HepG2 (cell line): ENCODE measurements around the gene PLA2G4D. TPM values are rescaled to one million over a fixed set of nuclear protein-coding genes. Genes with fewer than 3 reads are reported as not detected.

ENCODE experiments used
- ATAC-seq: fragments of 200-7000 bp; cut with Tn5 transposase; 3 replicates; pipeline ENCODE4 v1.9.1; 2020; ENCODE audit warnings: mild to moderate bottlenecking, moderate library complexity
- BruUV-seq: library from RNA; stranded (reverse); fragments of 400-500 nt; replicated peaks from 2 replicates; lab custom pipeline; 2021; lab: Mats Ljungman, UMichigan
- CTCF ChIA-PET: fragments of 300-600 bp; formaldehyde crosslinking; extraction: SDS; loops from one replicate; lab custom pipeline; 2021; ENCODE audit warnings: low total read pairs, inconsistent platforms, low intra/inter-chr PET ratio; lab: Yijun Ruan, JAX
- POLR2A ChIA-PET: fragments of 350-600 bp; sonication (Branson Sonifier 250); formaldehyde crosslinking; loops from one replicate; lab custom pipeline; 2020; ENCODE audit warnings: antibody characterized with exemption, inconsistent platforms; lab: Yijun Ruan, JAX
- DNase-seq: peaks from one replicate; pipeline ENCODE4 v3.0.0-alpha.2; 2015; ENCODE audit warnings: low spot score
- FAIRE-seq: peaks from 3 replicates; lab custom pipeline; 2011; peaks lifted over from hg19 to GRCh38; lab: Jason Lieb, UNC
- H2AFZ ChIP-seq: one replicate; pipeline ENCODE4 v1.6.1; 2011; ENCODE audit warnings: low read length, inconsistent platforms
- H3K27ac ChIP-seq: fragments of 300-600 bp; 3 replicates; pipeline ENCODE4 v1.8.0; 2011; ENCODE audit warnings: mixed run types, mild to moderate bottlenecking, mixed read lengths, low read length, inconsistent platforms; ENCODE audit not compliant: insufficient read depth; ENCODE audit errors: extremely low read length
- H3K27me3 ChIP-seq, 2 experiments: fragments of 200-600 bp in 1 of 2; 2 replicates in 1 of 2; 3 replicates in 1 of 2; pipeline versions ENCODE4 v1.6.0 to v1.8.0; 2011; ENCODE audit warnings: low read length in 2 of 2, mild to moderate bottlenecking in 2 of 2, moderate library complexity in 2 of 2, inconsistent platforms in 1 of 2; ENCODE audit not compliant: insufficient read depth in 2 of 2, control insufficient read depth in 1 of 2
- H3K36me3 ChIP-seq, 2 experiments: fragments of 200-600 bp in 1 of 2; replicated peaks in 1 of 2; 2 replicates in 1 of 2; 3 replicates in 1 of 2; pipeline versions ENCODE4 v1.5.1 to v1.8.0; 2011; ENCODE audit warnings: low read length in 2 of 2, inconsistent platforms in 1 of 2; ENCODE audit not compliant: insufficient read depth in 2 of 2, control insufficient read depth in 1 of 2
- H3K4me1 ChIP-seq: 2 replicates; pipeline ENCODE4 v1.5.1; 2012; ENCODE audit warnings: low read length, inconsistent platforms; ENCODE audit not compliant: insufficient read depth
- H3K4me2 ChIP-seq: 2 replicates; pipeline ENCODE4 v1.6.0; 2011; ENCODE audit warnings: low read depth, low read length, inconsistent platforms
- H3K4me3 ChIP-seq, 3 experiments: fragments of 200-600 bp in 1 of 3; sonication (generic), shearing (Covaris generic) in 1 of 3; replicated peaks in 1 of 3; 2 replicates each; pipeline ENCODE4 v1.5.1; 2011 to 2016; ENCODE audit warnings: low read length in 3 of 3, inconsistent platforms in 2 of 3, low read depth in 2 of 3, mild to moderate bottlenecking in 2 of 3, control low read depth in 1 of 3, mixed read lengths in 1 of 3; ENCODE audit not compliant: insufficient read depth in 1 of 3
- H3K79me2 ChIP-seq: one replicate; pipeline ENCODE4 v1.6.1; 2011; ENCODE audit warnings: low read length, inconsistent platforms; ENCODE audit not compliant: insufficient read depth
- H3K9ac ChIP-seq: 2 replicates; pipeline ENCODE4 v1.6.0; 2011; ENCODE audit warnings: mild to moderate bottlenecking, low read depth, low read length, inconsistent platforms; ENCODE audit not compliant: insufficient read depth
- H3K9me3 ChIP-seq: 2 replicates; pipeline ENCODE4 v1.5.1; 2012; ENCODE audit warnings: mild to moderate bottlenecking, low read length
- H4K20me1 ChIP-seq: 2 replicates; pipeline ENCODE4 v1.6.0; 2011; ENCODE audit warnings: inconsistent platforms, mild to moderate bottlenecking, low read length, moderate library complexity; ENCODE audit not compliant: insufficient read depth
- ATF7 ChIP-seq, 2 experiments: fragments of 450-650 bp in 1 of 2; sonication (generic) in 1 of 2; formaldehyde crosslinking in 1 of 2; IDR thresholded peaks; 2 replicates each; pipeline versions ENCODE4 v1.4.0 to v1.6.1; 2016 to 2020; ENCODE audit warnings: antibody characterized with exemption in 1 of 2, mild to moderate bottlenecking in 1 of 2, missing genetic modification reagents in 1 of 2
- FOXO4 ChIP-seq: sonication (generic); formaldehyde crosslinking; conservative IDR thresholded peaks from 2 replicates; pipeline ENCODE4 v1.8.1; 2023; ENCODE audit warnings: missing genetic modification reagents
- MED1 ChIP-seq: sonication (generic); formaldehyde crosslinking; IDR thresholded peaks from 2 replicates; pipeline ENCODE4 v1.4.0; 2020; ENCODE audit warnings: missing genetic modification reagents
- NCOA2 ChIP-seq: sonication (generic); formaldehyde crosslinking; IDR thresholded peaks from 2 replicates; pipeline ENCODE4 v1.8.0; 2022; ENCODE audit warnings: inconsistent platforms
- NFAT5 ChIP-seq: sonication (generic); formaldehyde crosslinking; IDR thresholded peaks from 2 replicates; pipeline ENCODE4 v1.4.0; 2020; ENCODE audit warnings: missing genetic modification reagents
- SMAD9 ChIP-seq: sonication (generic); formaldehyde crosslinking; IDR thresholded peaks from 2 replicates; pipeline ENCODE4 v1.5.1; 2020; ENCODE audit warnings: mild to moderate bottlenecking, missing genetic modification reagents
- SMARCC2 ChIP-seq: fragments of 450-650 bp; IDR thresholded peaks from 2 replicates; pipeline ENCODE4 v1.6.1; 2017; ENCODE audit warnings: antibody characterized with exemption, mild to moderate bottlenecking
- SSRP1 ChIP-seq: IDR thresholded peaks from 2 replicates; pipeline ENCODE4 v1.6.1; 2016; ENCODE audit warnings: control low read depth
- TEAD3 ChIP-seq: optimal IDR thresholded peaks from 2 replicates; pipeline ENCODE3; 2016; ENCODE audit warnings: borderline replicate concordance
- ZNF207 ChIP-seq: fragments of 450-650 bp; IDR thresholded peaks from 2 replicates; pipeline ENCODE4 v1.6.1; 2016; ENCODE audit warnings: antibody characterized with exemption, borderline replicate concordance
- WGBS: methylation state at CpG from one replicate; pipeline ENCODE4 v1.1.6; 2017; ENCODE audit warnings: low lambda C conversion rate; 5-methylcytosine and 5-hydroxymethylcytosine counted together
- in situ Hi-C: cut with HindIII; loops from 2 replicates; pipeline ENCODE4 v1.10.0; 2017; ENCODE audit warnings: low pct_unique_long_range_greater_than_20kb; ENCODE audit not compliant: extremely low pct_ligation_motif_present
- intact Hi-C: fragments of 100-400 bp; cut with micrococcal nuclease; formaldehyde crosslinking; loops from one replicate; pipeline ENCODE4 v1.10.0; 2022; ENCODE audit not compliant: unreplicated experiment
- polyA plus RNA-seq, 8 experiments: library from polyadenylated mRNA; depleted of rRNA in 3 of 8; stranded (reverse) in 7 of 8; unstranded in 1 of 8; fragments of >200 nt; fragmentation: Illumina TruSeq in 4 of 8; extraction: Trizol in 4 of 8; gene quantifications; 2 replicates each; pipeline versions ENCODE4 v1.2.1 to v1.2.3, GENCODE V29; 2011 to 2016; ENCODE audit warnings: low read depth in 4 of 8, missing spikeins in 1 of 8, mixed read lengths in 1 of 8; ENCODE audit not compliant: insufficient read depth in 1 of 8
- total RNA-seq, 5 experiments: library from RNA; depleted of rRNA; stranded (reverse); fragments of >200 nt; fragmentation: Illumina TruSeq; extraction: Trizol; gene quantifications; 2 replicates each; pipeline ENCODE4 v1.2.3, GENCODE V29; 2016; ENCODE audit warnings: low read depth in 1 of 5

Gene PLA2G4D
- total and polyA plus RNA-seq, 2 of the 13 experiments (the other 11 are each of a cell fraction or from before 2014, with no cell fraction given), result 0.04 to 0.21 TPM

GRCh38 chr15:42024303-42024702 lies 70.1 kb downstream of the PLA2G4D start (continued):
- TF ChIP-seq SMAD9 (no peak), ZNF207 (no peak), ATF7 (IDR thresholded peaks at IDR 0.05) (no peak), ATF7 (CRISPR knock-in tag; IDR thresholded peaks at IDR 0.05) (no peak), NFAT5 (no peak)

- TF ChIP-seq SMARCC2 (no peak), ATF7 (IDR thresholded peaks at IDR 0.05) (no peak), ATF7 (CRISPR knock-in tag; IDR thresholded peaks at IDR 0.05) (no peak), FOXO4 (CRISPR knock-in tag) (no peak), TEAD3 (CRISPR knock-in tag) (no peak), SSRP1 (CRISPR knock-in tag) (no peak), MED1 (CRISPR knock-in tag) (no peak), NCOA2 (no peak)
- Histone ChIP-seq H3K27ac (no peak overlapping the region), H3K9me3 (no peaks in the 10 kb centered on the region), H3K4me1 (peaks cover 10% of the 10 kb centered on the region), H3K4me2 (no peak overlapping the region), H3K27me3 (peaks cover 0 to 9% of the 10 kb centered on the region in 2 experiments; a peak in 3 of 5 replicates), H3K36me3 (no peaks in the 10 kb centered on the region), H3K79me2 (no peaks in the 10 kb centered on the region), H3K4me3 (no peak overlapping the region), H4K20me1 (no peaks in the 10 kb centered on the region), H2AFZ (no peak overlapping the region), H3K9ac (no peak overlapping the region)
- WGBS, result 12% methylated on average over 3 of the region's 5 CpGs
- POLR2A ChIA-PET, result no interaction called here
- CTCF ChIA-PET, result no interaction called here
- in situ Hi-C loops (no loop called here), intact Hi-C loops (no loop called here)
- BruUV-seq, result no TSS peak
- FAIRE-seq (no peak), ATAC-seq (no peak), DNase-seq (no peak)
Measured at GRCh38 chr15:42021593-42021992, 72.8 kb downstream of the PLA2G4D start.
